ENCODE measurements around the gene CYB5R2. TPM values are rescaled to one million over a fixed set of nuclear protein-coding genes. Genes with fewer than 3 reads are reported as not detected.

The CYB5R2 gene
- total and polyA plus RNA-seq, 8 donors, result 4.1 to 18.3 (median 10.3) TPM; not detected in 1

DNA sequence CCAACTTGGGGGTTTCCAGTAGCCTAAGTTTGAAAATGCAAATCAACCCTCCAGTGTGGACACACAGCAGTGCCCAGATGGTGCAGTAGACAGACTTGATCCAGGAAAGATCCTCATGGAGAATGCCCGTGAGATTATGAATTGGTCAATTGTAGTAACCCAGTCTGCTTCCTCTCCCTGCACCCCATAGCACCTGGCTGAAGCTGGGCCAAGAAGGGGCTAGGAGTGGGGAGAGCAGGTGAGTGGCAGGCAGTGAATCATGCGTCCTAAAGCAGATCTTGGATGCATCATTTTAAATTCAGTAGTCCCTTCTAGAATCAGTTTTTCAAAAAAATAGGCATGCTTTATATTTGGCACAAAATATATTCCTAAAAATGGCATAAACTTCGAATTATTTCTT lies 52.2 kb downstream of the CYB5R2 start:
- no peaks in the 10 kb centered on the region for H3K9me3 ChIP-seq
- H3K4me1 ChIP-seq, result peaks cover 0 to 15% (median 0%) of the 10 kb centered on the region in 4 donors
- H3K27ac ChIP-seq, result no peak overlapping the region
- H3K27me3 ChIP-seq, result no peaks in the 10 kb centered on the region
- intact Hi-C loops (cut with DNase I; ENCODE audit: low total_unique reads), result no loop called here
- peaks cover 13 to 86% (median 66%) of the 10 kb centered on the region in 4 donors for H3K36me3 ChIP-seq
- 57 to 70% (median 62%) methylated on average over 3 of the region's 3 CpGs for WGBS, 5 donors
- no peak for DNase-seq
- no peak overlapping the region for H3K4me3 ChIP-seq
- no peak for TF ChIP-seq POLR2A (IDR thresholded peaks at IDR 0.05)
- TF ChIP-seq, protein P1, sequence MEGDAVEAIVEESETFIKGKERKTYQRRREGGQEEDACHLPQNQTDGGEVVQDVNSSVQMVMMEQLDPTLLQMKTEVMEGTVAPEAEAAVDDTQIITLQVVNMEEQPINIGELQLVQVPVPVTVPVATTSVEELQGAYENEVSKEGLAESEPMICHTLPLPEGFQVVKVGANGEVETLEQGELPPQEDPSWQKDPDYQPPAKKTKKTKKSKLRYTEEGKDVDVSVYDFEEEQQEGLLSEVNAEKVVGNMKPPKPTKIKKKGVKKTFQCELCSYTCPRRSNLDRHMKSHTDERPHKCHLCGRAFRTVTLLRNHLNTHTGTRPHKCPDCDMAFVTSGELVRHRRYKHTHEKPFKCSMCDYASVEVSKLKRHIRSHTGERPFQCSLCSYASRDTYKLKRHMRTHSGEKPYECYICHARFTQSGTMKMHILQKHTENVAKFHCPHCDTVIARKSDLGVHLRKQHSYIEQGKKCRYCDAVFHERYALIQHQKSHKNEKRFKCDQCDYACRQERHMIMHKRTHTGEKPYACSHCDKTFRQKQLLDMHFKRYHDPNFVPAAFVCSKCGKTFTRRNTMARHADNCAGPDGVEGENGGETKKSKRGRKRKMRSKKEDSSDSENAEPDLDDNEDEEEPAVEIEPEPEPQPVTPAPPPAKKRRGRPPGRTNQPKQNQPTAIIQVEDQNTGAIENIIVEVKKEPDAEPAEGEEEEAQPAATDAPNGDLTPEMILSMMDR (IDR thresholded peaks at IDR 0.05), result no peak
- TF ChIP-seq EP300 (IDR thresholded peaks at IDR 0.05), result no peak
- TF ChIP-seq POLR2AphosphoS5 (IDR thresholded peaks at IDR 0.05), result no peak

DNA sequence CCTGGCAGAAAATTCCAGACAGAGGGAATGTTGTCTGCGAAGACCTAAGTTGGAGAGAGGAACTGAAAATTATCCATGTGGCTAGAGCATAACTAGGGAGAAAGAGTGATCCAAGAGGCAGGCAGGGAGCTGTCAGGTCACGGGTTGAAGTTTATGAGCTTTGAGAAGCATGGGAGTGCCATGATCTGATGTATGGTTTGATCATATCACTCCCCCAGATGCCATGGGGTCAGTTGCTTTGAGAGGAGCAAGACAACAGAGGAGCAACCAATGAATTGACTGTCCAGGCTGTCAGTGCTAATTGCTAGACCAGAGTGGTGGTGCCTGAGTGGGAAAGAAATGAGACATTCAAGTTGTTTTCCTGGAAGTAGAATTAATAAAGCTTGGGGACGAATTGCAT lies 54.0 kb downstream of the CYB5R2 start:
- H3K36me3 ChIP-seq, result peaks cover 5 to 76% (median 50%) of the 10 kb centered on the region in 4 donors
- WGBS, 5 donors, result 85 to 89% (median 86%) methylated on average over 3 of the region's 3 CpGs
- TF ChIP-seq POLR2AphosphoS5 (IDR thresholded peaks at IDR 0.05) (no peak), POLR2A (IDR thresholded peaks at IDR 0.05) (no peak), EP300 (IDR thresholded peaks at IDR 0.05) (no peak)
- TF ChIP-seq, protein P1 (IDR thresholded peaks at IDR 0.05), result no peak
- no peaks in the 10 kb centered on the region for H3K9me3 ChIP-seq
- peaks cover 0 to 24% (median 8%) of the 10 kb centered on the region in 4 donors for H3K4me1 ChIP-seq
- DNase-seq, result no peak
- no peaks in the 10 kb centered on the region for H3K27me3 ChIP-seq
- no peak overlapping the region for H3K27ac ChIP-seq
- no peak overlapping the region for H3K4me3 ChIP-seq
- intact Hi-C loops (cut with DNase I; ENCODE audit: low total_unique reads), result no loop called here

DNA sequence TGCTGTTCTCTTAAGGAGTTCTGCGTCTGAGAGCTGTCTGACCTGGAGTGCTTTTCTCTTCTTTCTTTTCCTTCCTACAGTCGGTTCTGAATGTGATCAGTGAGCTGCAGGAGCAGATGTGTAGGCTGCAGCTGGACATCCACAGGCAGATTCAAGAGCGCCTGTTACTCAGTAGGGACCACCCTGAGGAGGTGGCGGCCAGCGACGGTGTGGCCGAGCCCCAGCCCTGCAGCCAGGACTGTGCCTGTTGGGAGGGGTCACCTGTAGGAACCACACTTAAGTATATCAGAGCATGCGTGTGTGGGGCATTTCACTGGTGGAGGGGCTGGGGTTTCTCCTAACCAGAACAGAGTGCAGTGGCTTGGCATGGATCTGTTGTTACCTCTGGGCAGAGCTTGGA lies 56.3 kb downstream of the CYB5R2 start:
- peaks cover 5 to 60% (median 35%) of the 10 kb centered on the region in 4 donors for H3K36me3 ChIP-seq
- H3K4me1 ChIP-seq, result peaks cover 11 to 43% (median 29%) of the 10 kb centered on the region in 4 donors
- H3K9me3 ChIP-seq, result no peaks in the 10 kb centered on the region
- DNase-seq, result no peak
- TF ChIP-seq, protein P1 (IDR thresholded peaks at IDR 0.05), result no peak
- no peak for TF ChIP-seq POLR2AphosphoS5 (IDR thresholded peaks at IDR 0.05)
- TF ChIP-seq POLR2A (IDR thresholded peaks at IDR 0.05), result no peak
- TF ChIP-seq EP300 (IDR thresholded peaks at IDR 0.05), result no peak
- peak overlapping the region in 2 of 5 donors; percentile 28 to 91 for H3K27ac ChIP-seq
- intact Hi-C loops (cut with DNase I; ENCODE audit: low total_unique reads), result no loop called here
- no peak overlapping the region for H3K4me3 ChIP-seq
- WGBS, 5 donors, result 78 to 85% (median 80%) methylated on average over 8 of the region's 8 CpGs
- H3K27me3 ChIP-seq, result no peaks in the 10 kb centered on the region

Other genes starting within 250 kb of the CYB5R2 start
- gene OLFML1, start 188.0 kb downstream of the CYB5R2 start, total RNA-seq, result 10 to 100 TPM in 2 of 5 donors, not detected in 3; 11.4 to 14.9 TPM
- gene OLFML1, start 188.0 kb downstream of the CYB5R2 start, polyA plus RNA-seq, result 1 to 10 TPM in 2 of 3 donors, under 1 TPM in 1; 0.90 to 2.6 (median 2.4) TPM
- gene PPFIBP2, start 159.5 kb downstream of the CYB5R2 start, total RNA-seq, result 100 to 1,000 TPM in 1 of 5 donors, 10 to 100 TPM in 4; 64.3 to 153 (median 92.2) TPM
- gene PPFIBP2, start 159.5 kb downstream of the CYB5R2 start, polyA plus RNA-seq, result 10 to 100 TPM; 28.1 to 75.5 (median 28.1) TPM
- 1 to 10 TPM in 1 of 5 donors, under 1 TPM in 1, not detected in 3; 0.73 to 1.8 TPM for gene OVCH2, start 33.0 kb upstream of the CYB5R2 start, total RNA-seq
- gene OVCH2, start 33.0 kb upstream of the CYB5R2 start, polyA plus RNA-seq, result under 1 TPM in 1 of 3 donors, not detected in 2; 0.10 TPM
- gene OR5P2, start 123.4 kb upstream of the CYB5R2 start, total RNA-seq, result 10 to 100 TPM in 1 of 5 donors, under 1 TPM in 1, not detected in 3; 0.55 to 15.2 TPM
- gene OR5P2, start 123.4 kb upstream of the CYB5R2 start, polyA plus RNA-seq, result not detected
- gene OR5P3, start 157.3 kb upstream of the CYB5R2 start, total RNA-seq, result 10 to 100 TPM in 1 of 5 donors, not detected in 4; 50.4 TPM
- gene OR5P3, start 157.3 kb upstream of the CYB5R2 start, polyA plus RNA-seq, result not detected

Measured in stomach (tissue), 9 donors.